Measurements from ENCODE around the gene TSSK3.

DNA sequence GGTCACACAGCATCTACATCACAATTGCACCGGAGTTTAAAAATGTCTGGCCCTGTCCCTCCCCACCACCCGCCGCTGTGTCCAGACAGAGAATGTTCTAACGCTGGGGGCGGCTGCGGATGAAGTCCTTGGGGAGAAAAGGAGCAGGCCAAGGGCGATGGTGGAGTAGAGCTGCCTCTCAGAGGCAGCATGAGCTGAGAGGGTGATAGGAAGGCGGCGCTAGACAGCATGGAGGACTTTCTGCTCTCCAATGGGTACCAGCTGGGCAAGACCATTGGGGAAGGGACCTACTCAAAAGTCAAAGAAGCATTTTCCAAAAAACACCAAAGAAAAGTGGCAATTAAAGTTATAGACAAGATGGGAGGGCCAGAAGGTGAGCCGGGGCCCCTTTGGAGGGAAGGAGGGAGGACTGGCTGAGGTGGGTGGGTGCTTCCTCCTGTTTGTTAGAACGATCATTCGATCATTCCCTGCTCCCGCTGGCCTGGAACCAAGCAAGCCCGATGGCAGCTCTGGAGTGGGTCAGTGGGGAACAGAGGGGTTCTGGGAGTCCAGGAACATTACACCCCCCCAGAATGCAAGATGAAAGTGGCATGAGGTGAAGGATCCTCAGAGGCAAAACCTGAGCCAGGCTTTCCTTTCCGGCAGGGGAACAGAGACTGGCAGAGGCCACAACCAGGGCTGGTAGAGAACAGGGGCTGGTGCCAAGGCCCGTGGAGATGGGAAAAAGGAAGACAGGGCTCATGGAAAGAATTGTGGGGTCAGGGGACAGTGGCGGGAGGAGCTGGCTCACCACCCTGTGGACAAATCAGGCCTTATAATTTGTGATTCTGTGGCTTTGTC lies at the start of gene TSSK3, which contains the start of gene FAM229A:
- no peak for TF ChIP-seq POLR2A (IDR thresholded peaks at IDR 0.05)
- TF ChIP-seq, protein P1, sequence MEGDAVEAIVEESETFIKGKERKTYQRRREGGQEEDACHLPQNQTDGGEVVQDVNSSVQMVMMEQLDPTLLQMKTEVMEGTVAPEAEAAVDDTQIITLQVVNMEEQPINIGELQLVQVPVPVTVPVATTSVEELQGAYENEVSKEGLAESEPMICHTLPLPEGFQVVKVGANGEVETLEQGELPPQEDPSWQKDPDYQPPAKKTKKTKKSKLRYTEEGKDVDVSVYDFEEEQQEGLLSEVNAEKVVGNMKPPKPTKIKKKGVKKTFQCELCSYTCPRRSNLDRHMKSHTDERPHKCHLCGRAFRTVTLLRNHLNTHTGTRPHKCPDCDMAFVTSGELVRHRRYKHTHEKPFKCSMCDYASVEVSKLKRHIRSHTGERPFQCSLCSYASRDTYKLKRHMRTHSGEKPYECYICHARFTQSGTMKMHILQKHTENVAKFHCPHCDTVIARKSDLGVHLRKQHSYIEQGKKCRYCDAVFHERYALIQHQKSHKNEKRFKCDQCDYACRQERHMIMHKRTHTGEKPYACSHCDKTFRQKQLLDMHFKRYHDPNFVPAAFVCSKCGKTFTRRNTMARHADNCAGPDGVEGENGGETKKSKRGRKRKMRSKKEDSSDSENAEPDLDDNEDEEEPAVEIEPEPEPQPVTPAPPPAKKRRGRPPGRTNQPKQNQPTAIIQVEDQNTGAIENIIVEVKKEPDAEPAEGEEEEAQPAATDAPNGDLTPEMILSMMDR (IDR thresholded peaks at IDR 0.05 in 4 of 5, conservative IDR thresholded peaks at IDR 0.05 in 1 of 5) = peak in 1 of 5 experiments; percentile 1

Data from gastrocnemius medialis (tissue), 4 donors.